ENCODE measurements around the gene FSTL4.

DNA sequence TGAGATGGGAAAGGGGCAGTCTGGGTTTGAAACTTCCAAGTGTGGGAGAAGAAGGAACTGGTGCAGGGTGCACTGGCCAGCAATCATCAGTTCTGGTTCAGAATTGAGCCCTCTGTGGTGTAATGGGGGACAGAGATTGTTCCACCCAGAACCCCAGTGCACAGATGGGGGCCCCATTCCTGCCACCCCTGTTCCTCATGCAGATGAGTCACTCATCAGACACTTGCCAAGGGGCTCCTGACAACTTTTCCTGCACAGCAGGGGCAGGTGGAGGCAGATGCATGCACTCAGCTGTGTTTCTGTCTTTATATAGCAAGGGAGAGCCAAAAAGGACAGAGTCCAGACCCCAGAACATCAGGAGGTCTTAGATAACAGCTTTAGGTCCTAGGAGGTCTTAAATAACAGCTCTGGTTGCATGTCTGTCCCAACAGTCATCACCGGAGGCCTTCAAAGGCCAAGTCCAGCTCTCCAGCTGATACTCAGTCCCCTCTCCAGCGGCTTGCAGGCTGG lies 307.6 kb downstream of the FSTL4 start:
- TF ChIP-seq MAZ (IDR thresholded peaks at IDR 0.05; ENCODE audit: borderline replicate concordance, low read depth, low read length), result no peak
- TF ChIP-seq NFE2L2 (IDR thresholded peaks at IDR 0.05; ENCODE audit: low read depth, low read length), result no peak
- no peak for TF ChIP-seq BHLHE40 (IDR thresholded peaks at IDR 0.05; ENCODE audit: low read depth, low read length)
- TF ChIP-seq, protein P1, sequence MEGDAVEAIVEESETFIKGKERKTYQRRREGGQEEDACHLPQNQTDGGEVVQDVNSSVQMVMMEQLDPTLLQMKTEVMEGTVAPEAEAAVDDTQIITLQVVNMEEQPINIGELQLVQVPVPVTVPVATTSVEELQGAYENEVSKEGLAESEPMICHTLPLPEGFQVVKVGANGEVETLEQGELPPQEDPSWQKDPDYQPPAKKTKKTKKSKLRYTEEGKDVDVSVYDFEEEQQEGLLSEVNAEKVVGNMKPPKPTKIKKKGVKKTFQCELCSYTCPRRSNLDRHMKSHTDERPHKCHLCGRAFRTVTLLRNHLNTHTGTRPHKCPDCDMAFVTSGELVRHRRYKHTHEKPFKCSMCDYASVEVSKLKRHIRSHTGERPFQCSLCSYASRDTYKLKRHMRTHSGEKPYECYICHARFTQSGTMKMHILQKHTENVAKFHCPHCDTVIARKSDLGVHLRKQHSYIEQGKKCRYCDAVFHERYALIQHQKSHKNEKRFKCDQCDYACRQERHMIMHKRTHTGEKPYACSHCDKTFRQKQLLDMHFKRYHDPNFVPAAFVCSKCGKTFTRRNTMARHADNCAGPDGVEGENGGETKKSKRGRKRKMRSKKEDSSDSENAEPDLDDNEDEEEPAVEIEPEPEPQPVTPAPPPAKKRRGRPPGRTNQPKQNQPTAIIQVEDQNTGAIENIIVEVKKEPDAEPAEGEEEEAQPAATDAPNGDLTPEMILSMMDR (conservative IDR thresholded peaks at IDR 0.05; ENCODE audit: low read depth, low read length), result no peak
- no peak for TF ChIP-seq RFX5 (IDR thresholded peaks at IDR 0.05; ENCODE audit: low read depth, low read length)
- no peak for TF ChIP-seq MXI1 (IDR thresholded peaks at IDR 0.05; ENCODE audit: borderline replicate concordance, low read depth, low read length)
- no peak for TF ChIP-seq POLR2A (IDR thresholded peaks at IDR 0.05; ENCODE audit: low read depth, low read length)

Measured in IMR-90 (cell line).